Hematopoietic multipotent progenitor cell treated with erythropoietin and hydrocortisone succinate and interleukin-3 and kit ligand, for 17 days (in vitro differentiated cells): Measurements from ENCODE around the gene STK26.
"Not testable (repeated sequence)": the region's sequence is repeated elsewhere in the genome, so short reads cannot be mapped to it uniquely, and the experiment has no call there.

Experiments
- DNase-seq: peaks from one replicate; pipeline ENCODE4 v3.0.0-alpha.2; 2015; ENCODE audit warnings: low spot score

The STK26 gene

DNA sequence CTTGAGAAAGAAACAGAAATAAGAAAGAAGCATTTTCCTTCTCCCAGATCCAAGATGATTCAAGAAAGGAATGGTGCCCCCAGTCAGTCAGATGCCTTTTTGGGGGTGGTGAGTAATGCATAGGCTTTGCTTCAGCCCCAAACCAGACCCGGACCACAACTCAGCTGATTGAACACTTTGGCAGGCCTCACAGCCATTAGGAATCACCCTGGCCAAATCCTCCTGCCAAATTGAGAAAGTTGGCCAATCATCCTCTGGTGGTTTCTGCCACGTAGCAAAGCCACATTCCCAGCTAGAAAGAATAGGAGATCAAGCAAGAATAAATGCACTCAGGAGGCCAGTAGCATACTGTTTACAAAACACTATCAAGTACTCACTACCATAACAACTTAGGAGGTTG, 71.1 kb downstream of the STK26 start:
- no peak for DNase-seq

DNA sequence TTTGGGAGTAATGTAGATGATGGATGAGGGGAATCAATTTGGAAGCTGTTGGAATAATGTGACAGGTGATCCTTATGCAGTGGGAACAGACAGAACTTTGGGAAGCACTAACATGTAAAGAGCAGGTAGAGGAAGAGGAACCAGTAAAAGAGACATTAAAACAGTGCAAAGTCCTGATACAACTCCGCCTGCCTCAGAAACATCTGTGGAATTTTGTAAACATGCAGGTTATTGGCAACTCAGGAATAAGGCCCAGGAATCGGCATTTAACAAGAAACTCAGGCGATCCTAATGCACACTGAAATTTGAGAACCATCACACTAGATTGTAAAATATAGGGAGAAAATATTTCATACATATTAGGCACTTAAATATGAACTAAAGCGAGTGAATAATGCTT, 75.6 kb downstream of the STK26 start:
- not testable (repeated sequence) for DNase-seq

- DNase-seq = no peak
These were observed 78.1 kb downstream of the STK26 start for GRCh38 chrX:132101206-132101605.

DNA sequence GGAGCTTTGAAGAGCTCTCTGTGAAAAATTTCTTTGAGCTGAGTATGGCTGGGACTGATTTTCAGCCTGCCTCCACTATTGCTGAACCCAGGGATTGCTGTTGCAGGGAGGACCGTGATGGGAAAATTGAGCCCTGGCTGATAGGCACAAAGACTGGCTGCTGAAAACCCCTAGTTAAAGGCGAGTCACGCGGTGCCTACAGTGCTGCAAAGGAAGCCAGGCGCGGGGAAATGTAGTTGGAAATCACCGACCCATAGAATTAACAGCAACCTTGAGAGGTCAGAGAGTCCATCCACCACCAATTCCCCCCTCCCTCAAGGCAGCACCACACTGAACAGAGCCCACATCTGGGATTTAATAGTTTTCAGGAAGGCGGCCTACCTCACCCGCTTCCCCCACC, 78.7 kb downstream of the STK26 start:
- DNase-seq = no peak

DNA sequence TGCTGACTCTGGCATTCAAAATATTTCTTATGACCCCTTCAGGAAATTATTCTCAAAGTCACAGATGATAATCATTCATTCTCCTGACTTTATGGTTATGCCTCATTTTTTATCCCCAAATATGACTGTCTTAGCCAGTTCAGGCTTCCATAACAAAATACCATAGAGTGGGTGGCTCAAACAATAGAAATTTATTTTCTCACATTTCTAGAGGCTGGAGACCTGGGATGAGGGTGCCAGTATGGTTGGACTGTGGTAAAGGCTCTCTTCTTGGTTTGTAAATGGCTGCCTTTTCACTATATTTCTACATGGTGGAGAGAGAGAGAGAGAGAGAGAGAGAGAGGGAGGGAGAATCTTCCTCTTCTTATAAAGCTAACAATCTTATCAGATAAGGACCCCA, 84.2 kb downstream of the STK26 start:
- DNase-seq = no peak

DNA sequence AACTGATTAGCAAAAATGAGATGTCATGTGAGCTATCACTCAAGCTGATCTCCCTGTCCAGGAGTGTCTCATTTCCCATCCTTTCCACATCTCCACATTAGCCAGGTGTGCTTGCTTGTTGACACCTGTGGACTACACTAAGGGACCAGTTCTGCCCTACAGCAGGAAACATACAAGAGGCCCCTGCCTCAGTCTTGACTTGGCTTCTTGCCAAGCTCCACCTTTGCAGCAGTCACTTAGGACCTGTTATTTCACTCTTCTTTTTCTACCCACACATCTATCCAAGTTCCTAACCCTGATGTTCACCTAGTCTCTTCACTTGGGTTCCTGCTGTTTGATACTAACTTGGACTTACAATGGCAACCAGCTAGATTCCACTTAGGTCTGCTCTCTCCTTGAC, 91.5 kb downstream of the STK26 start:
- no peak for DNase-seq

DNA sequence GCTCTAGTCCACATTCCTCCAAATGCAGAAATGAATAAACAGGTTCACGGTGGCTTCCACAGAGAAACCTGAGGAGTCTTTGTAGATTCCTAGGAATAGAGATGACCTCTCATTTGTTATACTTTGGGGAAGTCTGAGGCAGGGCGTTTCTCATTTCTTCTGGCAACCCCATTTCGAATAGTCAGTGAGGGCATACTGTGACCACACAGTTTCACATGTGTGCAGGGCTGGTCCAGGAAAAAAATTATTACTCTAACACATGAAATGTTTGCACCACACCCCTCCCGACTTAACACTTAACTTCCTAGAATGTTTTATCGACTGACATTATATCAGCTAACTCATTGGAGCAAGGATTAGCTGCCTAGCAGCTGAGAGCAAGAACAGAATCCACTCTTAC, 92.7 kb downstream of the STK26 start:
- DNase-seq = no peak

DNA sequence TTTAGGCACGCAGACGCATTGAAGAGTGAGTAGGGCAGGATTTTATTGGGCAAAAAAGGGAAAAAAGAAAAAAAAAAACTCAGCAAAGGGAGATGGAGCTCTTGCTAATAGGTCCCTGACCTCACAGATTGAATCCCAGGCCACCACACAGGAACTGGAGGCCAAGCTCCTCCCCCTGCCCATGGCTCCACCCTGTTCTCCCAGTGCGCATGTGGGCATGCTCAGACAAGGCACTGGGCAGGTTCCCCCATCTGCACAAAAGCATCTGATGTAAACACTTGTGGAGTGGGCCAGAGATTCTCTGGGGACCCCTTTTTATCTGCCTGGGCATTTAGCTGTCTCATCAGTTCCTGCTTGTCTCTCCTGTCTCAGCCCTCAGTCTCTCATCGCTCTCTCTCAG, 95.3 kb downstream of the STK26 start:
- DNase-seq = no peak

GRCh38 chrX:132119283-132119682, 96.2 kb downstream of the STK26 start:
- no peak for DNase-seq

DNA sequence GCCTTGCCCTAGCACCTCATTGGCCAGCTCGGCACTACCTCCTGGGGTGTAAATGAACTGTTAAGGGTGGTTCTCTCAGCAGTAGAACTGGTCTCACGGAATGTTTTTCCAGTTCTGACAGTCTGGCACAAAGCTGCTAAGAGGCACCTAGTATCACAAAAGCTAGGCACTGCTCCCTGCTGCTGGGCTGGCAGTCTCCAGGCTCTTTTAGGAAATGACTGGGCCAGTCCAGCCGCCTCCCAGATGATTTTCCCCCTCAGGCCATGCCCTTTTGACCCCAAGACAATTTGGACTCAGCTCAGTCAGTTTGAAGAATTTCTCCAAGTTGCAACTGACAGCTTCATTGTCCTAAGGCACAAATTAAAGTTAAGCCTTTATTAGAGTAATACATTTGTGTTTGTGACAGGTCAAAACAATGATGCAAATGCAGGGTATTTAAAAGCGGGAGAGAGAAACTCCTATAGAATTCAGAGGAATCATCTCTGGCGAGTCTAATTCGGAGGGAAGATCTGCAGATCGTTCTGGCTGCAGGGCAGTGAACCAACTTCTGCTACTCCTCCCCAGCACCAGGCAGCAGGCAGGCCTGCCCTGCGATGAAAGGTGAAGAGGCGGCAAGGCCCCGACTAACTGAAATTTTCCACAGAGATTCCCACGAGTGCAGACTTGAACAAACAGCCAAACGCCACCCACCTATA, 96.9 kb downstream of the STK26 start:
- DNase-seq = no peak

DNA sequence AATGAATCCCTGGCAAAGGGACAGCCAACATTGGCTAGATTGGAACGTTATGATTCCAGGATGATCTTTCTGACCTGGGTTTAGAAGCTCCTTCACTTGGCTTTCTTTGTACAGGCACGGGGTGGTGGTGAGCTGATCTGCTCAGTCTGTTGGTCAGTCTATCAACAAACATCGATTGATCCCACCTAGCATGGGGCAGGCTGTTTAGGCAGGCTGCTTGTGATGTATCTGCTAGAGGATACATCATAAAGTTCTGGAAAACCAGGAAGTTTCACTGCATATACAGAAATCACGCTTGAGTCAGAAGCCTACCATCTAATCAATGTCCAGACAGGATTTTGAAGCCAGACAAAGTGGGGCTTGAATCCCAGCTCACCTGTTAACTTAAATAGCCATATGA, 97.8 kb downstream of the STK26 start:
- DNase-seq = no peak
